ENCODE data around the gene SARNP.

Gene SARNP

DNA sequence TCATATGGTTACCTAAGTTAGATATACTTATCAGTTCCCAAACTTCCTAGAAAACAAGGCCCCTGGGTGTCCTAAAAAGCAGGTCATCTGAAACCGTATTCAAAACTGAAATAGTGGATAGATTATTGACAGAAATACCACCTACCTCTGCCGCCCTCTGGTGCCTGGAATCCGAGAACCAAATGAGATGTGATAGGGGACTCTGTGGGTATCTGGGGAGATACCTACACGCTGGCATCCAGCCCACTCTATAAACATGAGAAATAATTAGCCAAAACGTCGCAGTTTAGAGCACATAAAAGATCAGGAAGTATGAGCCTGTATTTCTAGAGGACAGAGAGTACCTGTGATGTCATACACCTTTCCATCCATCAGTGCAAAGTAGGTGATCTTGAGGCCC lies 4.7 kb upstream of the SARNP start:
- no peak overlapping the region for H3K4me3 ChIP-seq (ENCODE audit: control insufficient read depth, low read depth, low read length)
- no peak for DNase-seq (ENCODE audit: low read depth)
- TF ChIP-seq CTCF (IDR thresholded peaks at IDR 0.05; ENCODE audit: control insufficient read depth, insufficient read depth, low read depth, low read length, missing control alignments) = peak; percentile 32

- no peak for DNase-seq (ENCODE audit: low read depth)
- no peak overlapping the region for H3K4me3 ChIP-seq (ENCODE audit: control insufficient read depth, low read depth, low read length)
- peak; percentile 28 for TF ChIP-seq CTCF (IDR thresholded peaks at IDR 0.05; ENCODE audit: control insufficient read depth, insufficient read depth, low read depth, low read length, missing control alignments)
These were observed 3.2 kb upstream of the SARNP start for GRCh38 chr12:55820679-55821078.

GRCh38 chr12:55818886-55819285 lies 1.4 kb upstream of the SARNP start:
- no peak for DNase-seq (ENCODE audit: low read depth)
- H3K4me3 ChIP-seq (ENCODE audit: control insufficient read depth, low read depth, low read length) = peak overlapping the region; percentile 97; the same call in 1 of the 2 replicates
- TF ChIP-seq CTCF (IDR thresholded peaks at IDR 0.05; ENCODE audit: control insufficient read depth, insufficient read depth, low read depth, low read length, missing control alignments) = no peak

- no peak for TF ChIP-seq CTCF (IDR thresholded peaks at IDR 0.05; ENCODE audit: control insufficient read depth, insufficient read depth, low read depth, low read length, missing control alignments)
- DNase-seq (ENCODE audit: low read depth) = no peak
- peak overlapping the region; percentile 97 for H3K4me3 ChIP-seq (ENCODE audit: control insufficient read depth, low read depth, low read length)
These were observed 710 bp upstream of the SARNP start for GRCh38 chr12:55818140-55818728.

DNA sequence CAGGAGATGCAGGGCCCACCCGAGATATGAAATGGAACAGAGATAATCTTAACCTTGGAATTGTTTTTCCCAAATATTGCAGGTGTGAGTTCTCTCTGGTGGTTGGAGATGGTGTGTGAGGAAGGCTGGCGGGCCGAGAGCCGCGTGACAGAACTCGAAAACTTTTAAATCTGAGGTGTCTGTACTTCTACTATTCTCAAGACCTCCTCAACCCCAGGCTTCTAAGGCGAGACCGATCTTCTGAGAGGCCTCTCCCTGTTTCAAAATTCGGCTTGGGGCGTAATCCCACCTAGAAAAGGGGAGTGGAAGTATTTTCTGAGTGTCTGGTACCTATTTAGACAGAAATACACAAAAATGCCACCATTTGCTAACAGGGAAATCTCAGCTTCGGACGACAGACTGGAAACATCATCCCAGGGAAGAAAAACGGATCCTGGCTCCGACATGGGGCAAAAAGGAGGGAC lies 611 bp downstream of the SARNP start:
- peak overlapping the region; percentile 97 for H3K4me3 ChIP-seq (ENCODE audit: control insufficient read depth, low read depth, low read length)
- no peak for TF ChIP-seq CTCF (IDR thresholded peaks at IDR 0.05; ENCODE audit: control insufficient read depth, insufficient read depth, low read depth, low read length, missing control alignments)
- DNase-seq (ENCODE audit: low read depth) = no peak

GRCh38 chr12:55815473-55815872 lies 2.1 kb downstream of the SARNP start:
- H3K4me3 ChIP-seq (ENCODE audit: control insufficient read depth, low read depth, low read length) = no peak overlapping the region
- TF ChIP-seq CTCF (IDR thresholded peaks at IDR 0.05; ENCODE audit: control insufficient read depth, insufficient read depth, low read depth, low read length, missing control alignments) = no peak
- no peak for DNase-seq (ENCODE audit: low read depth)
